Kidney (tissue), 14 donors: ENCODE data around the gene SNRPA1. TPM values are rescaled to one million over a fixed set of nuclear protein-coding genes. Genes with fewer than 3 reads are reported as not detected.
A peak's percentile ranks its signal among the peaks of the same experiment; 100 is the strongest.

Experiments used
- DNase-seq, 5 donors: peaks; one replicate each; pipeline ENCODE4 v3.0.0-alpha.2; 2013 to 2020
- FAIRE-seq: peaks from 2 replicates; lab custom pipeline; 2012; peaks lifted over from hg19 to GRCh38; lab: Jason Lieb, UNC
- H3K27ac ChIP-seq, 2 donors: one replicate each; pipeline ENCODE4 v1.7.0; 2013; ENCODE audit warnings: low read depth in 2 of 2, low read length in 2 of 2, inconsistent platforms in 1 of 2
- H3K27me3 ChIP-seq: one replicate; pipeline ENCODE4 v1.7.1; 2013; ENCODE audit warnings: low read length, inconsistent platforms; ENCODE audit not compliant: control insufficient read depth, insufficient read depth
- H3K36me3 ChIP-seq, 3 donors: one replicate each; pipeline versions ENCODE4 v1.7.0 to v1.7.1; 2013; ENCODE audit warnings: low read length in 3 of 3, control low read depth in 1 of 3, inconsistent platforms in 1 of 3; ENCODE audit not compliant: insufficient read depth in 3 of 3, control insufficient read depth in 2 of 3
- H3K4me1 ChIP-seq, 3 donors: one replicate each; pipeline versions ENCODE4 v1.7.0 to v1.7.1; 2013; ENCODE audit warnings: low read length in 3 of 3, inconsistent platforms in 1 of 3, low read depth in 1 of 3; ENCODE audit not compliant: control insufficient read depth in 2 of 3, insufficient read depth in 2 of 3
- H3K4me3 ChIP-seq, 3 donors: one replicate each; pipeline versions ENCODE4 v1.7.0 to v1.8.1; 2013; ENCODE audit warnings: low read length in 3 of 3, control low read depth in 1 of 3, inconsistent platforms in 1 of 3
- H3K9ac ChIP-seq, 3 donors: one replicate each; pipeline versions ENCODE4 v1.7.0 to v1.7.1; 2013; ENCODE audit warnings: low read length in 3 of 3, control low read depth in 1 of 3, inconsistent platforms in 1 of 3
- H3K9me3 ChIP-seq, 3 donors: one replicate each; pipeline versions ENCODE4 v1.7.0 to v1.7.1; 2013; ENCODE audit warnings: low read length in 3 of 3, control low read depth in 1 of 3, inconsistent platforms in 1 of 3; ENCODE audit not compliant: control insufficient read depth in 2 of 3, insufficient read depth in 1 of 3
- CTCF ChIP-seq: IDR thresholded peaks from 3 replicates; pipeline ENCODE4 v1.5.1; 2012; ENCODE audit warnings: mild to moderate bottlenecking, moderate library complexity, borderline replicate concordance; ENCODE audit not compliant: insufficient read depth; ENCODE audit errors: extremely low read depth
- intact Hi-C: fragments of 100-400 bp; cut with DNase I; formaldehyde crosslinking; loops from one replicate; pipeline ENCODE4 v1.11.1; 2022
- polyA plus RNA-seq: library from polyadenylated mRNA; stranded (reverse); fragments of 350-450 nt; fragmentation: Illumina TruSeq; extraction: RNeasy Lipid Tissue Mini Kit (QIAGEN cat#74804); gene quantifications from one replicate; pipeline ENCODE4 v1.2.3, GENCODE V29; 2014; ENCODE audit warnings: low read depth, low replicate concordance; ENCODE audit not compliant: insufficient read depth
- total RNA-seq: library from RNA; stranded (reverse); fragmentation: NEBNext Ultra II Directional; extraction: Animal tissue kit (Norgen Biotek cat#: 25700); gene quantifications from one replicate; pipeline ENCODE4 v1.2.1, GENCODE V29; 2021
- donor health status: control.
- donor health status: control.
- donor health status: control.
- donor health status: control.
- donor health status: control.
- donor health status: DM: yes; HTN: yes; CAD: no.
- donor health status: Normal renal cell carcinoma (clear cell type).

Gene SNRPA1
- total and polyA plus RNA-seq, 2 donors from 2014 or later, result 40.0 to 44.9 TPM

DNA sequence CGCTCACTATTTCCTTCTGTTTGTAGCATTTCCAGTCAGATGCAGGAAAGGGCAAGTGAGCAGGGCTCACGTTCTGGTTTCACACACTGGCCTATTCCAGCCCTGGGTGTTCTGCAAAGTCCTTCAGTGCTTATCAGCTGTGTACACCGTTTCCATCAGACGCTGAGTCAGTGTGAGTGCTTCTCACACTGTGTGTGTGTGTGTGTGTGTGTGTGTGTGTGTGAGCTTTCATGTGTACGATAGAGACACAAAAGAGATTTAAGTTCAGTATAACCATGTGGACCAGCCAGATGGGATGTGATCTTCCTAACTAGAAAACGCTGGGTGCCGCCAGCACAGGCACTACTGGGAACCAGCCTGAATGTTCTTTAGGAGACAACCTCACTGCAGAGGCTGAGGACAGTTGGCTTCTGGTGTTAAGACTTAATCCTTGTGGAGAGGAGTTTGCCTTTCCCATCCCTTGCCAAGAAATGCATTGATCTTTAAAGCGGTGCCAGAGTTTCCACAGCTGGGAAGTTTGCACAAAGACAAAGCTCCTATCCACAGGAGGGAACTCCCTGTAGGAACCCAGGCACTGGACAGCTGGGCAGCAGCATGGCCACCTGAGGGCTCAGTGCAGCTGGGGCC, 39.3 kb downstream of the SNRPA1 start:
- no peak for FAIRE-seq
- TF ChIP-seq CTCF, result no peak
- DNase-seq, result peak in 1 of 5 donors; percentile 29
- H3K4me1 ChIP-seq, result peaks cover 0 to 11% (median 7%) of the 10 kb centered on the region in 3 donors
- H3K9ac ChIP-seq, result no peak overlapping the region
- H3K9me3 ChIP-seq, result no peaks in the 10 kb centered on the region
- H3K4me3 ChIP-seq, result no peak overlapping the region
- H3K27me3 ChIP-seq, result no peaks in the 10 kb centered on the region
- no peak overlapping the region for H3K27ac ChIP-seq
- intact Hi-C loops, result loop anchor here (5.0 kb wide), 2 partner anchors 168 to 243 kb away; no protein-coding TSS in a partner anchor
- H3K36me3 ChIP-seq, result no peaks in the 10 kb centered on the region

GRCh38 chr15:101255051-101255395, 40.0 kb downstream of the SNRPA1 start:
- no peak overlapping the region for H3K9ac ChIP-seq
- FAIRE-seq (no peak), DNase-seq (no peak)
- no peaks in the 10 kb centered on the region for H3K27me3 ChIP-seq
- intact Hi-C loops, result loop anchor here (5.0 kb wide), 2 partner anchors 168 to 243 kb away; no protein-coding TSS in a partner anchor
- no peaks in the 10 kb centered on the region for H3K9me3 ChIP-seq
- no peaks in the 10 kb centered on the region for H3K36me3 ChIP-seq
- peaks cover under 1 to 13% (median 12%) of the 10 kb centered on the region in 3 donors for H3K4me1 ChIP-seq
- no peak overlapping the region for H3K4me3 ChIP-seq
- no peak overlapping the region for H3K27ac ChIP-seq
- TF ChIP-seq CTCF, result no peak

DNA sequence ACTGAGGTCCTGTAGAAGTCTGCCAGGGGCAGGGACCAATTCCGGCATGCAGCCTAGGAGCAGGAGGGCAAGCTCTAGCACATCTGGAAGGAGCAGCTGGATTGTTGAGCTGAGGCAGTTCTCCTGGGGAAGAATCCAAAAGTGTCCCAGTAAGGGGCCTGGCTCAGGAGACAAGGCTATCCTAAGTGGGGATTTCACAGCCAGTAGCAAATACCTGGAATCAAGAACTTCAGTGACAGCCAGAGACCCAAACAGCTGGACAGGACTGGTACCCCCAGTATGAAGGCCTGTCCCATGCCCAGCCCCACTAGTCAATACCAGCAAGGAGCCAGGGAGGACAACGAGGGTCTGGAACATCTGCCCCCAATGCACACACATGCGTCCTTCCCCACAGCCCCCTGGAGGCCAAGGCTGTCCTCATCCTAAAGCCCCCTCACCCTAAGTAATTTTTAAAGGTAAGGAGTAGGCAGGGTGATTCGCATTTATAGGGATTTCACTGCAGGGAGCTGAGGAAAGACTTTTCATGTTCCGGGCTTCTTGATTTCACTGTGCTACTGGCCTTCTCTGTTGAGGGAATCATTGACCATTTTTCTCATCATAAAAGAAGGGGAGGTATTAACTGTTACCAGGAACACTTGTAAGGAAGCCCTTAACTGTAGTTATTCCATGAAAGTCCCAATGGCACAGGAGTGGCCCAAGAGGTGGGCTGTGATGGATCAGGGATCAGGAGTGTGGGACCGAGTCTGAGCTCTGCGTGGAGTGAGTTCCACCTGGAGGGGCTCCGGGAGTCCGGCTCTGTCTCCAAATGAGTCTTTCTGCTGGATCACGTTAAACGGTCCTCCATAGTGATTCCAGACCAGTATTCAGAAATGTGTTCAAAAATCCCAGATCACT, 40.6 kb downstream of the SNRPA1 start:
- Histone ChIP-seq H3K36me3 (no peaks in the 10 kb centered on the region), H3K9ac (no peak overlapping the region), H3K27ac (no peak overlapping the region), H3K4me3 (no peak overlapping the region), H3K9me3 (no peaks in the 10 kb centered on the region), H3K27me3 (no peaks in the 10 kb centered on the region), H3K4me1 (peaks cover 4 to 17% (median 14%) of the 10 kb centered on the region in 3 donors)
- DNase-seq, result no peak
- no peak for TF ChIP-seq CTCF
- intact Hi-C loops, result loop anchor here (5.0 kb wide), 2 partner anchors 167 to 242 kb away; no protein-coding TSS in a partner anchor
- no peak for FAIRE-seq
